ENCODE data around the gene MAMSTR. TPM values are rescaled to one million over a fixed set of nuclear protein-coding genes. Genes with fewer than 3 reads are reported as not detected.

MAMSTR gene
- total and polyA plus RNA-seq, 9 of the 15 experiments (the other 6 are each of a cell fraction or from before 2014, with no cell fraction given) = 0.08 to 1.00 (median 0.40) TPM; not detected in 1

- Histone ChIP-seq H2AFZ (ENCODE audit: low read depth, low read length) (no peak overlapping the region), H4K20me1 (replicated peaks; ENCODE audit: control insufficient read depth, insufficient read depth, low read length) (no peaks in the 10 kb centered on the region), H3K9me3 (replicated peaks; ENCODE audit: control insufficient read depth, insufficient read depth, low read depth, low read length) (no peaks in the 10 kb centered on the region), H3K27me3 (ENCODE audit: control insufficient read depth in 2 of 2, insufficient read depth in 2 of 2, low read length in 2 of 2) (no peaks in the 10 kb centered on the region), H3K4me1 (replicated peaks in 1 of 2; ENCODE audit: control insufficient read depth in 2 of 2, insufficient read depth in 2 of 2, low read length in 2 of 2) (peaks cover 0 to 23% of the 10 kb centered on the region in 2 experiments; a peak in 2 of 5 replicates), H3K4me2 (ENCODE audit: insufficient read depth, low read length) (no peak overlapping the region), H3K27ac (ENCODE audit: extremely low read depth, low read depth, low read length) (no peak overlapping the region), H3K4me3 (no peak overlapping the region), H3K9ac (ENCODE audit: insufficient read depth in 1 of 2, low read depth in 2 of 2, low read length in 2 of 2) (no peak overlapping the region), H3K79me2 (ENCODE audit: control insufficient read depth, insufficient read depth, low read length) (no peaks in the 10 kb centered on the region), H3K36me3 (ENCODE audit: control insufficient read depth, insufficient read depth, low read length) (no peaks in the 10 kb centered on the region), H3K9me1 (ENCODE audit: control insufficient read depth, insufficient read depth, low read length) (no peaks in the 10 kb centered on the region)
- ATAC-seq (no peak), DNase-seq (ENCODE audit: extremely low read depth in 1 of 4, low spot score in 3 of 4) (no peak), FAIRE-seq (no peak)
- no TSS peak for BruUV-seq (replicated peaks)
- intact Hi-C loops (cut with micrococcal nuclease) = no loop called here
- in situ Hi-C loops (cut with MboI) = no loop called here
- POLR2A ChIA-PET = no interaction called here
- CTCF ChIA-PET (ENCODE audit: low intra/inter-chr PET ratio) = no interaction called here
- TF ChIP-seq, protein P1, sequence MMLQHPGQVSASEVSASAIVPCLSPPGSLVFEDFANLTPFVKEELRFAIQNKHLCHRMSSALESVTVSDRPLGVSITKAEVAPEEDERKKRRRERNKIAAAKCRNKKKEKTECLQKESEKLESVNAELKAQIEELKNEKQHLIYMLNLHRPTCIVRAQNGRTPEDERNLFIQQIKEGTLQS (IDR thresholded peaks at IDR 0.05) = peak; percentile 69; the same call in 1 of the 2 replicates
- TF ChIP-seq, protein P1 (CRISPR knock-in tag; conservative IDR thresholded peaks at IDR 0.05) = no peak
- no peak for TF ChIP-seq NELFE (IDR thresholded peaks at IDR 0.05; ENCODE audit: insufficient read depth, insufficient read length)
- 25% methylated on average over 2 of the region's 2 CpGs for WGBS (ENCODE audit: insufficient coverage, low coverage, missing lambda C conversion rate)
Measured at GRCh38 chr19:48668761-48669160, 50.8 kb downstream of the MAMSTR start.

DNA sequence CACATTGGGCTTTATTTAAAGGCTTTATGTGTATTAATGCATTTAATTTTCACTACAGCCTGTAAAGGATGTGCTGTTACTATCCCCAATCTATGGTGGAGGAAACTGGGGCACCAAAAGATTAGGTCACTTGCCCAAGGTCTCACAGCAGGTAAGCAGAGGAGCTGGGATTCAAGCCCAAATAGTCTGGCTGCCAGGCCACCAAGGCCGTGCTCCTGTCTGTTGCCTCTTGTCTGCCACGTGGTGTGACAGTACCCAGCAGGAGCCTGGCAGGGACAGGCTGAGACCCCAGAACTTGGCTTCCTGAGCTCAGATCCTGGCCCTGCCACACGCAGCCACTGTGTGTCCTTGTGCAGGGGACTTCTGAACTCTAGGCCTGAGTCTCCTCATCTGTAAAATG, 51.2 kb downstream of the MAMSTR start:
- no peak overlapping the region for H3K9ac ChIP-seq (ENCODE audit: insufficient read depth in 1 of 2, low read depth in 2 of 2, low read length in 2 of 2)
- H3K27me3 ChIP-seq (ENCODE audit: control insufficient read depth in 2 of 2, insufficient read depth in 2 of 2, low read length in 2 of 2) = no peaks in the 10 kb centered on the region
- intact Hi-C loops (cut with micrococcal nuclease) = no loop called here
- no TSS peak for BruUV-seq (replicated peaks)
- no peaks in the 10 kb centered on the region for H3K79me2 ChIP-seq (ENCODE audit: control insufficient read depth, insufficient read depth, low read length)
- CTCF ChIA-PET (ENCODE audit: low intra/inter-chr PET ratio) = no interaction called here
- H2AFZ ChIP-seq (ENCODE audit: low read depth, low read length) = no peak overlapping the region
- in situ Hi-C loops (cut with MboI) = no loop called here
- no peak overlapping the region for H3K4me3 ChIP-seq
- peaks cover under 1 to 21% of the 10 kb centered on the region in 2 experiments; a peak in 2 of 5 replicates for H3K4me1 ChIP-seq (replicated peaks in 1 of 2; ENCODE audit: control insufficient read depth in 2 of 2, insufficient read depth in 2 of 2, low read length in 2 of 2)
- no peak overlapping the region for H3K27ac ChIP-seq (ENCODE audit: extremely low read depth, low read depth, low read length)
- no peaks in the 10 kb centered on the region for H3K9me3 ChIP-seq (replicated peaks; ENCODE audit: control insufficient read depth, insufficient read depth, low read depth, low read length)
- 3% methylated on average over 3 of the region's 3 CpGs for WGBS (ENCODE audit: insufficient coverage, low coverage, missing lambda C conversion rate)
- no peaks in the 10 kb centered on the region for H4K20me1 ChIP-seq (replicated peaks; ENCODE audit: control insufficient read depth, insufficient read depth, low read length)
- H3K9me1 ChIP-seq (ENCODE audit: control insufficient read depth, insufficient read depth, low read length) = no peaks in the 10 kb centered on the region
- DNase-seq (ENCODE audit: extremely low read depth in 1 of 4, low spot score in 3 of 4) = no peak
- H3K36me3 ChIP-seq (ENCODE audit: control insufficient read depth, insufficient read depth, low read length) = no peaks in the 10 kb centered on the region
- no peak for FAIRE-seq
- H3K4me2 ChIP-seq (ENCODE audit: insufficient read depth, low read length) = no peak overlapping the region
- no peak for ATAC-seq
- POLR2A ChIA-PET = interaction anchor here (0.7 kb wide), 1 partner anchor 275 kb away, joined by 4 read pairs; the partner anchor contains the start of gene GRIN2D
- TF ChIP-seq, protein P2, sequence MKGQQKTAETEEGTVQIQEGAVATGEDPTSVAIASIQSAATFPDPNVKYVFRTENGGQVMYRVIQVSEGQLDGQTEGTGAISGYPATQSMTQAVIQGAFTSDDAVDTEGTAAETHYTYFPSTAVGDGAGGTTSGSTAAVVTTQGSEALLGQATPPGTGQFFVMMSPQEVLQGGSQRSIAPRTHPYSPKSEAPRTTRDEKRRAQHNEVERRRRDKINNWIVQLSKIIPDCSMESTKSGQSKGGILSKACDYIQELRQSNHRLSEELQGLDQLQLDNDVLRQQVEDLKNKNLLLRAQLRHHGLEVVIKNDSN (CRISPR knock-in tag; IDR thresholded peaks at IDR 0.05) = 0 out of 2 replicates have a peak, but pooled peaks have one; percentile 10
- TF ChIP-seq ASH1L (IDR thresholded peaks at IDR 0.05; ENCODE audit: borderline replicate concordance, low read depth, partially characterized antibody) = no peak
- TF ChIP-seq, protein P3, sequence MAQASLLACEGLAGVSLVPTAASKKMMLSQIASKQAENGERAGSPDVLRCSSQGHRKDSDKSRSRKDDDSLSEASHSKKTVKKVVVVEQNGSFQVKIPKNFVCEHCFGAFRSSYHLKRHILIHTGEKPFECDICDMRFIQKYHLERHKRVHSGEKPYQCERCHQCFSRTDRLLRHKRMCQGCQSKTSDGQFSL (CRISPR knock-in tag; IDR thresholded peaks at IDR 0.05) = no peak
- TF ChIP-seq, protein P3 (tag; IDR thresholded peaks at IDR 0.05) = no peak
- TF ChIP-seq ZNF212 (CRISPR knock-in tag; IDR thresholded peaks at IDR 0.05) = no peak
- TF ChIP-seq CREB1 (IDR thresholded peaks at IDR 0.05) = no peak
- no peak for TF ChIP-seq CREB1 (CRISPR knock-in tag; IDR thresholded peaks at IDR 0.05)
- TF ChIP-seq KAT7 (CRISPR knock-in tag; IDR thresholded peaks at IDR 0.05; ENCODE audit: borderline replicate concordance) = no peak
- no peak for TF ChIP-seq ZNF146 (CRISPR knock-in tag; IDR thresholded peaks at IDR 0.05; ENCODE audit: unreplicated experiment)

Data from K562 (cell line).